ENCODE results near the gene SFRP2. TPM values are rescaled to one million over a fixed set of nuclear protein-coding genes. Genes with fewer than 3 reads are reported as not detected.

SFRP2 gene
- total and polyA plus RNA-seq, 2 of the 4 experiments (the other 2 are of a cell fraction): not detected

GRCh38 chr4:153792618-153793247 is 3.9 kb upstream of the SFRP2 start:
- H3K23ac ChIP-seq (ENCODE audit: low read depth, low read length): no peak overlapping the region
- H3K9me1 ChIP-seq (ENCODE audit: insufficient read depth, low read length): no peaks in the 10 kb centered on the region
- H3K9me3 ChIP-seq (ENCODE audit: control insufficient read depth, insufficient read depth, low read length): no peaks in the 10 kb centered on the region
- H2AFZ ChIP-seq (replicated peaks; ENCODE audit: low read length, poor library complexity): peak overlapping the region; percentile 38
- no peak overlapping the region for H4K5ac ChIP-seq (ENCODE audit: low read depth, low read length)
- intact Hi-C loops (cut with micrococcal nuclease) (no loop called here), in situ Hi-C loops (cut with MboI; ENCODE audit: low sequenced_read_pairs) (no loop called here), dilution Hi-C loops (cut with HindIII; ENCODE audit: low sequenced_read_pairs, unreplicated experiment) (no loop called here)
- H4K8ac ChIP-seq (ENCODE audit: low read depth in 2 of 2, low read length in 2 of 2): no peak overlapping the region
- H3K14ac ChIP-seq (replicated peaks; ENCODE audit: low read depth, low read length): no peak overlapping the region
- no peak overlapping the region for H3K18ac ChIP-seq (ENCODE audit: low read depth, low read length)
- H2BK120ac ChIP-seq (ENCODE audit: low read depth, low read length): no peak overlapping the region
- no peaks in the 10 kb centered on the region; the same call in 1 of the 2 replicates for H3K4me1 ChIP-seq (ENCODE audit: control insufficient read depth, insufficient read depth, low read length)
- H2BK5ac ChIP-seq (ENCODE audit: low read depth, low read length, poor library complexity, severe bottlenecking): no peak overlapping the region
- no peak overlapping the region for H2BK15ac ChIP-seq (ENCODE audit: low read depth, low read length)
- no peak overlapping the region for H3K27ac ChIP-seq (ENCODE audit: insufficient read depth, low read length)
- H3K4me2 ChIP-seq (ENCODE audit: low read depth, low read length): peak overlapping the region; percentile 22; the same call in 1 of the 2 replicates
- TF ChIP-seq MAFK (IDR thresholded peaks at IDR 0.05; ENCODE audit: low read depth, low read length) (no peak), POLR2A (IDR thresholded peaks at IDR 0.05; ENCODE audit: low read depth, low read length) (no peak), ELK1 (IDR thresholded peaks at IDR 0.05; ENCODE audit: borderline replicate concordance, low read depth, low read length) (no peak), RAD21 (IDR thresholded peaks at IDR 0.05; ENCODE audit: low read length) (no peak), MXI1 (IDR thresholded peaks at IDR 0.05; ENCODE audit: borderline replicate concordance, low read depth, low read length) (no peak), RFX5 (IDR thresholded peaks at IDR 0.05; ENCODE audit: low read depth, low read length) (no peak)
- no peak overlapping the region for H2AK9ac ChIP-seq (replicated peaks; ENCODE audit: low read depth, low read length, poor library complexity)
- H3K36me3 ChIP-seq (ENCODE audit: control insufficient read depth, insufficient read depth, low read length): no peaks in the 10 kb centered on the region
- DNase-seq: no peak
- H3K27me3 ChIP-seq (ENCODE audit: control insufficient read depth, insufficient read depth, low read length): peaks cover 53% of the 10 kb centered on the region
- ChIA-PET CTCF (no interaction called here), POLR2A (ENCODE audit: unreplicated experiment) (no interaction called here)
- H3K4ac ChIP-seq (ENCODE audit: low read depth, low read length): no peak overlapping the region
- H3K4me3 ChIP-seq (ENCODE audit: insufficient read depth, low read depth, low read length): no peak overlapping the region
- WGBS, 2 experiments (ENCODE audit: extremely low coverage in 2 of 2, insufficient read length in 1 of 2): 11% methylated on average over 21 of the region's 39 CpGs; no CpG with 5 or more reads in 1 of the 2 experiments
- no peak overlapping the region for H2AK5ac ChIP-seq (ENCODE audit: low read depth, low read length)
- H4K20me1 ChIP-seq (ENCODE audit: insufficient read depth, low read length): no peaks in the 10 kb centered on the region
- H3K79me1 ChIP-seq (ENCODE audit: low read depth in 1 of 2, low read length in 2 of 2): no peaks in the 10 kb centered on the region
- no peak for ATAC-seq (ENCODE audit: low read depth)
- H4K91ac ChIP-seq (ENCODE audit: insufficient read depth, low read depth, low read length): no peak overlapping the region
- H3K56ac ChIP-seq (ENCODE audit: extremely low read depth, insufficient read depth, low read length): no peak overlapping the region
- no peak overlapping the region for H2BK20ac ChIP-seq (ENCODE audit: low read depth, low read length)
- no peak overlapping the region for H3K9ac ChIP-seq (ENCODE audit: low read depth, low read length)
- no TSS peak for BruUV-seq (replicated peaks)
